ENCODE results near the gene PURB.
"Not testable (repeated sequence)": the region's sequence is repeated elsewhere in the genome, so short reads cannot be mapped to it uniquely, and the experiment has no call there.

The PURB gene

GRCh38 chr7:44885394-44886317, at the start of gene PURB:
TSS of gene PURB (minus strand) at chr7:44885530. CDS start at chr7:44885348, 182 bp downstream.
- DNase-seq: peak; percentile 85

- DNase-seq: no peak
Measured at GRCh38 chr7:44935016-44935415, 49.7 kb upstream of the PURB start.

GRCh38 chr7:44934510-44934909, 49.2 kb upstream of the PURB start:
- not testable (repeated sequence) for DNase-seq

- DNase-seq: no peak
Measured at GRCh38 chr7:44930921-44931320, 45.6 kb upstream of the PURB start.

GRCh38 chr7:44922351-44922694, 37.0 kb upstream of the PURB start:
- no peak for DNase-seq

GRCh38 chr7:44921607-44922350, 36.4 kb upstream of the PURB start:
- DNase-seq: peak; percentile 78

- no peak for DNase-seq
Measured at GRCh38 chr7:44920119-44920518, 34.8 kb upstream of the PURB start.

- no peak for DNase-seq
Measured at GRCh38 chr7:44918029-44918428, 32.7 kb upstream of the PURB start.

- no peak for DNase-seq
Measured at GRCh38 chr7:44917465-44917864, 32.1 kb upstream of the PURB start.

GRCh38 chr7:44914992-44915607, 29.8 kb upstream of the PURB start:
- DNase-seq: no peak

- no peak for DNase-seq
Measured at GRCh38 chr7:44912775-44913347, 27.5 kb upstream of the PURB start.

- no peak for DNase-seq
Measured at GRCh38 chr7:44911911-44912310, 26.6 kb upstream of the PURB start.

- no peak for DNase-seq
Measured at GRCh38 chr7:44909596-44910389, 24.5 kb upstream of the PURB start.

- no peak for DNase-seq
Measured at GRCh38 chr7:44906965-44907364, 21.6 kb upstream of the PURB start.

- no peak for DNase-seq
Measured at GRCh38 chr7:44905002-44905635, 19.8 kb upstream of the PURB start.

- DNase-seq: no peak
Measured at GRCh38 chr7:44899443-44899842, 14.1 kb upstream of the PURB start.

GRCh38 chr7:44898039-44898438, 12.7 kb upstream of the PURB start:
- no peak for DNase-seq

GRCh38 chr7:44897309-44897708, 12.0 kb upstream of the PURB start:
- no peak for DNase-seq

- DNase-seq: no peak
Measured at GRCh38 chr7:44894888-44895580, 9.7 kb upstream of the PURB start.

- DNase-seq: no peak
Measured at GRCh38 chr7:44893710-44894234, 8.4 kb upstream of the PURB start.

- no peak for DNase-seq
Measured at GRCh38 chr7:44891791-44892190, 6.5 kb upstream of the PURB start.
